ENCODE measurements around the gene BCL11B. TPM values are rescaled to one million over a fixed set of nuclear protein-coding genes. Genes with fewer than 3 reads are reported as not detected.
A peak's percentile ranks its signal among the peaks of the same experiment; 100 is the strongest.

The BCL11B gene
- total RNA-seq, 1 donor from 2014 or later, result 0.85 TPM

- H3K27ac ChIP-seq, result no peak overlapping the region
- H3K27me3 ChIP-seq, result no peaks in the 10 kb centered on the region
- no peak for DNase-seq (ENCODE audit: low spot score in 2 of 2)
- no peaks in the 10 kb centered on the region for H3K4me1 ChIP-seq
- intact Hi-C loops (cut with DNase I), result no loop called here
- H3K9me3 ChIP-seq, result no peaks in the 10 kb centered on the region
- TF ChIP-seq CTCF (IDR thresholded peaks at IDR 0.05), result no peak
- H3K4me3 ChIP-seq, result no peak overlapping the region
- H3K36me3 ChIP-seq, result no peaks in the 10 kb centered on the region
Measured at GRCh38 chr14:99263564-99264330, 8.2 kb downstream of the BCL11B start.

GRCh38 chr14:99262977-99263448 is 9.0 kb downstream of the BCL11B start:
- DNase-seq (ENCODE audit: low spot score in 2 of 2), result no peak
- intact Hi-C loops (cut with DNase I), result no loop called here
- H3K27me3 ChIP-seq, result no peaks in the 10 kb centered on the region
- H3K4me3 ChIP-seq, result no peak overlapping the region
- no peaks in the 10 kb centered on the region for H3K36me3 ChIP-seq
- H3K4me1 ChIP-seq, result no peaks in the 10 kb centered on the region
- no peak for TF ChIP-seq CTCF (IDR thresholded peaks at IDR 0.05)
- H3K9me3 ChIP-seq, result no peaks in the 10 kb centered on the region
- no peak overlapping the region for H3K27ac ChIP-seq

- no peak overlapping the region for H3K27ac ChIP-seq
- H3K4me3 ChIP-seq, result no peak overlapping the region
- no peaks in the 10 kb centered on the region for H3K9me3 ChIP-seq
- DNase-seq (ENCODE audit: low spot score in 2 of 2), result peak; percentile 18 to 74
- intact Hi-C loops (cut with DNase I), result no loop called here
- no peak for TF ChIP-seq CTCF (IDR thresholded peaks at IDR 0.05)
- H3K36me3 ChIP-seq, result no peaks in the 10 kb centered on the region
- H3K27me3 ChIP-seq, result no peaks in the 10 kb centered on the region
- H3K4me1 ChIP-seq, result no peaks in the 10 kb centered on the region
Measured at GRCh38 chr14:99261912-99262787, 9.8 kb downstream of the BCL11B start.

- H3K9me3 ChIP-seq, result no peaks in the 10 kb centered on the region
- no peak for DNase-seq (ENCODE audit: low spot score in 2 of 2)
- H3K36me3 ChIP-seq, result no peaks in the 10 kb centered on the region
- H3K27me3 ChIP-seq, result no peaks in the 10 kb centered on the region
- H3K27ac ChIP-seq, result no peak overlapping the region
- intact Hi-C loops (cut with DNase I), result no loop called here
- no peak for TF ChIP-seq CTCF (IDR thresholded peaks at IDR 0.05)
- no peaks in the 10 kb centered on the region for H3K4me1 ChIP-seq
- H3K4me3 ChIP-seq, result no peak overlapping the region
Measured at GRCh38 chr14:99260587-99261551, 11.1 kb downstream of the BCL11B start.

- intact Hi-C loops (cut with DNase I), result no loop called here
- H3K4me1 ChIP-seq, result no peaks in the 10 kb centered on the region
- H3K27ac ChIP-seq, result no peak overlapping the region
- no peak overlapping the region for H3K4me3 ChIP-seq
- no peaks in the 10 kb centered on the region for H3K9me3 ChIP-seq
- H3K36me3 ChIP-seq, result no peaks in the 10 kb centered on the region
- no peak for TF ChIP-seq CTCF (IDR thresholded peaks at IDR 0.05)
- no peak for DNase-seq (ENCODE audit: low spot score in 2 of 2)
- no peaks in the 10 kb centered on the region for H3K27me3 ChIP-seq
Measured at GRCh38 chr14:99260116-99260515, 11.9 kb downstream of the BCL11B start.
